Right ventricle myocardium superior (tissue), 1 donor: ENCODE measurements around the gene KIF16B. TPM values are rescaled to one million over a fixed set of nuclear protein-coding genes. Genes with fewer than 3 reads are reported as not detected.
A peak's percentile ranks its signal among the peaks of the same experiment; 100 is the strongest.
"Not testable (repeated sequence)": the region's sequence is repeated elsewhere in the genome, so short reads cannot be mapped to it uniquely, and the experiment has no call there.

ENCODE experiments used
- ATAC-seq: fragments of 200-7000 bp; cut with Tn5 transposase; one replicate; pipeline ENCODE4 v1.9.1; 2020; ENCODE audit warnings: mild to moderate bottlenecking; ENCODE audit not compliant: poor library complexity
- DNase-seq: peaks from one replicate; pipeline ENCODE4 v3.0.0-alpha.2; 2020
- intact Hi-C: fragments of 100-400 bp; cut with DNase I; formaldehyde crosslinking; loops from one replicate; pipeline ENCODE4 v1.11.2; 2022
- total RNA-seq: library from RNA; stranded (reverse); fragmentation: NEBNext Ultra II Directional; extraction: Animal tissue kit (Norgen Biotek cat#: 25700); gene quantifications from one replicate; pipeline ENCODE4 v1.2.1, GENCODE V29; 2021
- donor health status: DM: no; HTN: yes; CAD: no; lungs with severe emphysema.

KIF16B gene
- total RNA-seq, 1 donor from 2014 or later: 18.3 TPM

- no peak for ATAC-seq
- no peak for DNase-seq
- intact Hi-C loops: no loop called here
Measured at GRCh38 chr20:16537025-16537665, 36.1 kb downstream of the KIF16B start.

GRCh38 chr20:16535277-16535676 lies 38.0 kb downstream of the KIF16B start:
- DNase-seq (no peak), ATAC-seq (no peak)
- intact Hi-C loops: no loop called here

- ATAC-seq: no peak
- DNase-seq: no peak
- intact Hi-C loops: no loop called here
Measured at GRCh38 chr20:16533502-16533901, 39.7 kb downstream of the KIF16B start.

- intact Hi-C loops: no loop called here
- ATAC-seq (no peak), DNase-seq (no peak)
Measured at GRCh38 chr20:16531485-16531884, 41.8 kb downstream of the KIF16B start.

- DNase-seq (no peak), ATAC-seq (no peak)
- intact Hi-C loops: no loop called here
Measured at GRCh38 chr20:16530201-16530681, 43.0 kb downstream of the KIF16B start.

- DNase-seq (no peak), ATAC-seq (no peak)
- intact Hi-C loops: no loop called here
Measured at GRCh38 chr20:16528078-16528477, 45.2 kb downstream of the KIF16B start.

- ATAC-seq: no peak
- no peak for DNase-seq
- intact Hi-C loops: no loop called here
Measured at GRCh38 chr20:16527438-16527837, 45.8 kb downstream of the KIF16B start.

GRCh38 chr20:16526433-16527380 lies 46.5 kb downstream of the KIF16B start:
- no peak for ATAC-seq
- DNase-seq: no peak

GRCh38 chr20:16522651-16523050 lies 50.6 kb downstream of the KIF16B start:
- ATAC-seq, intact Hi-C loops, DNase-seq: not testable (repeated sequence)

More at GRCh38 chr20:16526433-16527380, 46.5 kb downstream of the KIF16B start:
- intact Hi-C loops: no loop called here

- ATAC-seq: no peak
- no peak for DNase-seq
- intact Hi-C loops: no loop called here
Measured at GRCh38 chr20:16520154-16520553, 53.1 kb downstream of the KIF16B start.

GRCh38 chr20:16519673-16520072 lies 53.6 kb downstream of the KIF16B start:
- intact Hi-C loops: loop anchor here (5.0 to 10.0 kb wide), 2 partner anchors 118 to 245 kb away; no protein-coding TSS in a partner anchor
- DNase-seq, ATAC-seq: not testable (repeated sequence)

- ATAC-seq (no peak), DNase-seq (no peak)
- intact Hi-C loops: loop anchor here (5.0 to 10.0 kb wide), 2 partner anchors 119 to 246 kb away; no protein-coding TSS in a partner anchor
Measured at GRCh38 chr20:16518784-16519084, 54.5 kb downstream of the KIF16B start.

- peak; percentile 75 for ATAC-seq
- intact Hi-C loops: loop anchor here (5.0 to 10.0 kb wide), 2 partner anchors 119 to 247 kb away; no protein-coding TSS in a partner anchor
- no peak for DNase-seq
Measured at GRCh38 chr20:16517946-16518783, 55.1 kb downstream of the KIF16B start.

GRCh38 chr20:16516794-16517193 lies 56.5 kb downstream of the KIF16B start:
- DNase-seq (no peak), ATAC-seq (no peak)
- intact Hi-C loops: loop anchor here (5.0 to 10.0 kb wide), 2 partner anchors 121 to 248 kb away; no protein-coding TSS in a partner anchor

GRCh38 chr20:16515046-16515445 lies 58.2 kb downstream of the KIF16B start:
- intact Hi-C loops: loop anchor here (5.0 to 10.0 kb wide), 2 partner anchors 122 to 250 kb away; no protein-coding TSS in a partner anchor
- DNase-seq (no peak), ATAC-seq (no peak)

- intact Hi-C loops: loop anchor here (10.0 kb wide), 1 partner anchor 251 kb away; no protein-coding TSS in a partner anchor
- ATAC-seq: peak; percentile 20
- no peak for DNase-seq
Measured at GRCh38 chr20:16514140-16514539, 59.1 kb downstream of the KIF16B start.

- intact Hi-C loops: no loop called here
- ATAC-seq: no peak
- DNase-seq: no peak
Measured at GRCh38 chr20:16505894-16506293, 67.4 kb downstream of the KIF16B start.

- intact Hi-C loops: no loop called here
Measured at GRCh38 chr20:16501301-16501700, 71.9 kb downstream of the KIF16B start.

GRCh38 chr20:16500197-16500596 lies 73.1 kb downstream of the KIF16B start:
- no peak for DNase-seq
- intact Hi-C loops: no loop called here
- ATAC-seq: no peak

More at GRCh38 chr20:16501301-16501700, 71.9 kb downstream of the KIF16B start:
- DNase-seq (no peak), ATAC-seq (no peak)
